ENCODE data around the gene COX20.
A peak's percentile ranks its signal among the peaks of the same experiment; 100 is the strongest.
"Not testable (repeated sequence)": the region's sequence is repeated elsewhere in the genome, so short reads cannot be mapped to it uniquely, and the experiment has no call there.

The COX20 gene

GRCh38 chr1:244835276-244836134 is at the start of gene COX20:
TSS of gene COX20 (plus strand) at chr1:244835658. CDS start at chr1:244835715, 57 bp downstream.
- peak; percentile 92 for DNase-seq

GRCh38 chr1:244788493-244789275 is 46.8 kb upstream of the COX20 start:
- no peak for DNase-seq

GRCh38 chr1:244789276-244789580 is 46.2 kb upstream of the COX20 start:
- no peak for DNase-seq

- no peak for DNase-seq
These were observed 45.7 kb upstream of the COX20 start for GRCh38 chr1:244789731-244790130.

GRCh38 chr1:244791061-244791460 is 44.4 kb upstream of the COX20 start:
- DNase-seq: no peak

- DNase-seq: no peak
These were observed 43.1 kb upstream of the COX20 start for GRCh38 chr1:244792188-244792850.

GRCh38 chr1:244794071-244794470 is 41.4 kb upstream of the COX20 start:
- no peak for DNase-seq

- not testable (repeated sequence) for DNase-seq
These were observed 40.9 kb upstream of the COX20 start for GRCh38 chr1:244794516-244794915.

- DNase-seq: peak; percentile 58
These were observed 38.6 kb upstream of the COX20 start for GRCh38 chr1:244796719-244797406.

GRCh38 chr1:244800821-244801220 is 34.6 kb upstream of the COX20 start:
- DNase-seq: no peak

GRCh38 chr1:244801246-244801645 is 34.2 kb upstream of the COX20 start:
- DNase-seq: no peak

- no peak for DNase-seq
These were observed 33.4 kb upstream of the COX20 start for GRCh38 chr1:244802041-244802440.

- DNase-seq: no peak
These were observed 32.8 kb upstream of the COX20 start for GRCh38 chr1:244802556-244803239.

GRCh38 chr1:244804841-244805240 is 30.6 kb upstream of the COX20 start:
- no peak for DNase-seq

- DNase-seq: no peak
These were observed 28.3 kb upstream of the COX20 start for GRCh38 chr1:244807138-244807537.

- no peak for DNase-seq
These were observed 25.2 kb upstream of the COX20 start for GRCh38 chr1:244810221-244810620.

- no peak for DNase-seq
These were observed 22.1 kb upstream of the COX20 start for GRCh38 chr1:244813327-244813726.

GRCh38 chr1:244815600-244816099 is 19.8 kb upstream of the COX20 start:
- no peak for DNase-seq

GRCh38 chr1:244817415-244817894 is 18.0 kb upstream of the COX20 start:
- DNase-seq: no peak

- no peak for DNase-seq
These were observed 15.3 kb upstream of the COX20 start for GRCh38 chr1:244820131-244820530.

- DNase-seq: no peak
These were observed 14.3 kb upstream of the COX20 start for GRCh38 chr1:244821134-244821533.

GRCh38 chr1:244822878-244823277 is 12.6 kb upstream of the COX20 start:
- DNase-seq: no peak
